K562 (cell line): ENCODE data around the gene SMC3.

ENCODE experiments used
- ARID3A ChIP-seq: IDR thresholded peaks from 2 replicates; pipeline ENCODE4 v1.6.1; 2012; ENCODE audit warnings: low read depth, low read length, improper control_type of control experiment, borderline replicate concordance
- CHD2 ChIP-seq: IDR thresholded peaks from 2 replicates; pipeline ENCODE4 v1.6.1; 2011; ENCODE audit warnings: low read depth, low read length
- E2F8 ChIP-seq: fragments of 450-650 bp; IDR thresholded peaks from 2 replicates; pipeline ENCODE4 v1.7.1; 2018; ENCODE audit warnings: mild to moderate bottlenecking, low read depth; ENCODE audit not compliant: partially characterized antibody
- ELF2 ChIP-seq: fragments of 250-450 bp; sonication (Bioruptor Pico); IDR thresholded peaks from 2 replicates; pipeline ENCODE4 v1.5.0; 2021; ENCODE audit warnings: mild to moderate bottlenecking
- EZH2 ChIP-seq: IDR thresholded peaks from 2 replicates; pipeline ENCODE4 v1.6.1; 2012; ENCODE audit warnings: low read depth, mild to moderate bottlenecking, inconsistent platforms, low read length, borderline replicate concordance
- GATAD2A ChIP-seq: fragments of 450-650 bp; IDR thresholded peaks from 2 replicates; pipeline ENCODE4 v1.6.1; 2017
- MEIS2 ChIP-seq: fragments of 450-650 bp; IDR thresholded peaks from 2 replicates; pipeline ENCODE4 v1.6.1; 2014; ENCODE audit warnings: mild to moderate bottlenecking; ENCODE audit not compliant: partially characterized antibody
- NFRKB ChIP-seq: fragments of 450-650 bp; IDR thresholded peaks from 2 replicates; pipeline ENCODE4 v1.6.1; 2016; ENCODE audit warnings: low read depth
- POLR2A ChIP-seq: fragments of 450-650 bp; conservative IDR thresholded peaks from 2 replicates; pipeline ENCODE4 v1.6.1; 2016
- POLR2AphosphoS2 ChIP-seq: IDR thresholded peaks from 2 replicates; pipeline ENCODE4 v1.6.1; 2012; ENCODE audit warnings: low read length, improper control_type of control experiment
- SP2 ChIP-seq: IDR thresholded peaks from 2 replicates; pipeline ENCODE4 v1.6.1; 2011; ENCODE audit warnings: mild to moderate bottlenecking, low read depth, low read length, moderate library complexity; ENCODE audit not compliant: poor library complexity, severe bottlenecking; ENCODE audit errors: extremely low read depth
- TF ChIP-seq, protein P1 (sequence below): sonication (generic); formaldehyde crosslinking; IDR thresholded peaks from 2 replicates; pipeline ENCODE4 v1.8.1; 2023; ENCODE audit warnings: mild to moderate bottlenecking, missing genetic modification reagents
- TF ChIP-seq, protein P2 (sequence below), 2 experiments: fragments of 450-650 bp; formaldehyde crosslinking in 1 of 2; IDR thresholded peaks; 2 replicates each; pipeline versions ENCODE4 v1.4.0 to v1.6.1; 2014 to 2020; ENCODE audit warnings: mild to moderate bottlenecking in 2 of 2, borderline replicate concordance in 1 of 2, low read depth in 1 of 2

GRCh38 chr10:110549211-110549610 is 18.3 kb upstream of the SMC3 start:
- TF ChIP-seq E2F8 (no peak), SP2 (no peak), POLR2A (no peak), EZH2 (no peak), GATAD2A (no peak), CHD2 (no peak), POLR2AphosphoS2 (no peak), NFRKB (no peak), ELF2 (CRISPR knock-in tag) (no peak), MEIS2 (no peak), ARID3A (no peak)
- TF ChIP-seq, protein P1, sequence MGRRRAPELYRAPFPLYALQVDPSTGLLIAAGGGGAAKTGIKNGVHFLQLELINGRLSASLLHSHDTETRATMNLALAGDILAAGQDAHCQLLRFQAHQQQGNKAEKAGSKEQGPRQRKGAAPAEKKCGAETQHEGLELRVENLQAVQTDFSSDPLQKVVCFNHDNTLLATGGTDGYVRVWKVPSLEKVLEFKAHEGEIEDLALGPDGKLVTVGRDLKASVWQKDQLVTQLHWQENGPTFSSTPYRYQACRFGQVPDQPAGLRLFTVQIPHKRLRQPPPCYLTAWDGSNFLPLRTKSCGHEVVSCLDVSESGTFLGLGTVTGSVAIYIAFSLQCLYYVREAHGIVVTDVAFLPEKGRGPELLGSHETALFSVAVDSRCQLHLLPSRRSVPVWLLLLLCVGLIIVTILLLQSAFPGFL (CRISPR knock-in tag) = no peak
- TF ChIP-seq, protein P2, sequence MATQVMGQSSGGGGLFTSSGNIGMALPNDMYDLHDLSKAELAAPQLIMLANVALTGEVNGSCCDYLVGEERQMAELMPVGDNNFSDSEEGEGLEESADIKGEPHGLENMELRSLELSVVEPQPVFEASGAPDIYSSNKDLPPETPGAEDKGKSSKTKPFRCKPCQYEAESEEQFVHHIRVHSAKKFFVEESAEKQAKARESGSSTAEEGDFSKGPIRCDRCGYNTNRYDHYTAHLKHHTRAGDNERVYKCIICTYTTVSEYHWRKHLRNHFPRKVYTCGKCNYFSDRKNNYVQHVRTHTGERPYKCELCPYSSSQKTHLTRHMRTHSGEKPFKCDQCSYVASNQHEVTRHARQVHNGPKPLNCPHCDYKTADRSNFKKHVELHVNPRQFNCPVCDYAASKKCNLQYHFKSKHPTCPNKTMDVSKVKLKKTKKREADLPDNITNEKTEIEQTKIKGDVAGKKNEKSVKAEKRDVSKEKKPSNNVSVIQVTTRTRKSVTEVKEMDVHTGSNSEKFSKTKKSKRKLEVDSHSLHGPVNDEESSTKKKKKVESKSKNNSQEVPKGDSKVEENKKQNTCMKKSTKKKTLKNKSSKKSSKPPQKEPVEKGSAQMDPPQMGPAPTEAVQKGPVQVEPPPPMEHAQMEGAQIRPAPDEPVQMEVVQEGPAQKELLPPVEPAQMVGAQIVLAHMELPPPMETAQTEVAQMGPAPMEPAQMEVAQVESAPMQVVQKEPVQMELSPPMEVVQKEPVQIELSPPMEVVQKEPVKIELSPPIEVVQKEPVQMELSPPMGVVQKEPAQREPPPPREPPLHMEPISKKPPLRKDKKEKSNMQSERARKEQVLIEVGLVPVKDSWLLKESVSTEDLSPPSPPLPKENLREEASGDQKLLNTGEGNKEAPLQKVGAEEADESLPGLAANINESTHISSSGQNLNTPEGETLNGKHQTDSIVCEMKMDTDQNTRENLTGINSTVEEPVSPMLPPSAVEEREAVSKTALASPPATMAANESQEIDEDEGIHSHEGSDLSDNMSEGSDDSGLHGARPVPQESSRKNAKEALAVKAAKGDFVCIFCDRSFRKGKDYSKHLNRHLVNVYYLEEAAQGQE (IDR thresholded peaks at IDR 0.05; ENCODE audit: borderline replicate concordance) = no peak
- TF ChIP-seq, protein P2 (CRISPR knock-in tag; IDR thresholded peaks at IDR 0.05; ENCODE audit: low read depth) = no peak
